Posterior vena cava (tissue), 2 donors: ENCODE data around the gene HECTD4. TPM values are rescaled to one million over a fixed set of nuclear protein-coding genes. Genes with fewer than 3 reads are reported as not detected.
"Not testable (repeated sequence)": the region's sequence is repeated elsewhere in the genome, so short reads cannot be mapped to it uniquely, and the experiment has no call there.

Source experiments
- DNase-seq: peaks from one replicate; pipeline ENCODE4 v3.0.0-alpha.2; 2020; ENCODE audit warnings: low spot score
- intact Hi-C, 2 donors: fragments of 100-400 bp; cut with DNase I; formaldehyde crosslinking; loops; one replicate each; pipeline versions ENCODE4 v1.14.1 to v1.14.2; 2022 to 2023
- total RNA-seq, 2 donors: library from RNA; stranded (reverse); fragmentation: NEBNext Ultra II Directional; extraction: Animal tissue kit (Norgen Biotek cat#: 25700); gene quantifications; one replicate each; pipeline ENCODE4 v1.2.1, GENCODE V29; 2021
- donor health status: DM: yes; HTN: yes; CAD: no.
- donor health status: DM: yes; HTN: yes; CAD: no.

The HECTD4 gene
- total RNA-seq, 2 donors from 2014 or later, result 46.7 to 47.9 TPM

- intact Hi-C loops, result no loop called here
- no peak for DNase-seq
Observed at GRCh38 chr12:112239020-112239419, 143.2 kb downstream of the HECTD4 start.

DNA sequence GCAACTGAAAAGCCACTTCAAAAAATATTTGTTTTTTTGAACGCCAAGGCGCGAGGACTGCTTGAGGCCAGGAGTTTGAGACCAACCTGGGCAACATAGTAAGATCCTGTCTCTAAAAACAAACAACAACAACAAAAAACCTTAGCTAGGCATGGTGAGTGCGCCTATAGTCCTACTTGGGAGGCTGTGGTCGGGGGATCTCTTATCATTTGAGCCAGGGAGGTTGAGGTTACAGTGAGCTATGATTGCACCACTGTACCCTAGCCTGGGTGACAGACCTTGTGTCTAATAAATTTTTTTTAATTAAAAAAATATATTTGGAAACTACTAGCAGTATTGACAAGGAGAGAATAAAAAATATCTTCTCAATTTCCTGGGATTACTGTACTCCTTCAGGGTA lies 143.8 kb downstream of the HECTD4 start:
- intact Hi-C loops, result no loop called here
- no peak for DNase-seq

DNA sequence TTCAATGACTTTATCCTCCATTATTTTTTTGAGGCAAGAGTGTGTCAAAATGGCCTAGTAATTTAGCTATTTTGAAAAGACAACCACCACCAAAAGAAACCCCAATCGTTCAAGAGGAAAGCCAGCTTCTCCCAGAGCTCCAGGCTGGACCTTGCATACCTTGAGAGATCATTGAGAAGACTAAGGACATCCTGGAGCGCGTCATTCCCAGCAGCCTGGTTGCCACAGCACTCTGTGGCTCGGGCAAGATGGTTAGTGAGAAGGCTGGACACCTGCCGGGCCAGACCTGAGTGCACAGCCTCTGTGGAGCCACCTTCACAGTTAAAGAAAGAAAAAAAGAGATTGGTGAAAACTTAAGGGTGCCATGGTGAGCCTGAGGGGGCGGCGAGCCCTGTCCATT lies 145.4 kb downstream of the HECTD4 start:
- intact Hi-C loops, result no loop called here
- no peak for DNase-seq

DNA sequence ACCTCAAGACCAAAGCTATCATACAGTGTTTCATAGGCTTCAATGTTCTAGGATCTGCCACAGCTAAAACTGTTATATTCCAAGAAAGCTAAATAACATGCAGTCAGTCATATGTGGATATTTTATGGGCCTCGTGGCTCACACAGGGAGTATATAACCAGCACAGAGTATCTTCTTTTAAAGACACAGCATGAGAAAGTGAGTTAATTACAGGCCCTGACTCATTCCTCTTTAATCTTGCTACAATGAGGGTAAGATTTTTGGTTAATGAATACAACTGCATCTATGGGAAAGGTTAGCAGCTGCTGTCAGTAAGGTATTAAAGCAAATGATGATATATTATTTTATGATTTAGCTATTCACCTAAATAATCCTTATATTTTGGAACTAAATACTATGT lies 145.8 kb downstream of the HECTD4 start:
- no peak for DNase-seq
- intact Hi-C loops, result no loop called here

DNA sequence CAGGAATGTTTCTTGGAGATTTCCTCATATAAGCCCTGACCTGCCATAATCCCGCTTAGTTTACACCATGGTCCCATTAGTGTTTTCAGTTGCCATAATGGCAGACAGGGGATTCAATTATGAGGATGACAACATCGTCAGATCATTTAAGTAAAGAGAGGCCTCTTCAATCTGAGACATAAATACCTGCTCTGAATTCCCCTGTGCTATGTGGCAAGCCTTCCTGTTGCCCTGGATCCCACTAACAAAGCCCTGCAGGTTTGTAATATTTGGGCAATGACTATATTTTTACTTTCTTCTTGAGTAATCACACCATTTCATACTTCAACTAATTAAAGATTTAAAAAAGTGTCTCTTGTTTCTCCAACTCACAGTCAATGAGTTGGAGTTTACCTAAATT lies 147.9 kb downstream of the HECTD4 start:
- intact Hi-C loops, result no loop called here
- DNase-seq, result no peak

DNA sequence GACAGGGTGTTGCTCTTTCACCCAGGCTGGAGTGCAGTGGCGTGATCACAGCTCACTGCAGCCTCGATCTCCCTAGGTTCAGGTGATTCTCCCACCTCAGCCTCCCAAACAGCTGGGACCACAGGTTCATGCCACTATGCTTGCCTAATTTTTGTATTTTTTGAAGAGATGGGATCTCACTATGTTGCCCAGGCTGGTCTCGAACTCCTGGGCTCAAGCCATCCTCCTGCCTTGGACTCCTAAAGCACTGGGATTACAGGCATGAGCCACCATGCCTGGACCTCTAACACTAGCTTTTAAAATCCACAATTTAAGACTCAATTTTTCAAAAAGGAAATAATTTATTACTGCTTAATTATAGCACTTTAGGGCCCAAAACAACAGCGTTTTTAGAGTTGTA lies 149.0 kb downstream of the HECTD4 start:
- intact Hi-C loops, result no loop called here
- no peak for DNase-seq

- intact Hi-C loops, result no loop called here
Observed at GRCh38 chr12:112230136-112230535, 152.1 kb downstream of the HECTD4 start.

DNA sequence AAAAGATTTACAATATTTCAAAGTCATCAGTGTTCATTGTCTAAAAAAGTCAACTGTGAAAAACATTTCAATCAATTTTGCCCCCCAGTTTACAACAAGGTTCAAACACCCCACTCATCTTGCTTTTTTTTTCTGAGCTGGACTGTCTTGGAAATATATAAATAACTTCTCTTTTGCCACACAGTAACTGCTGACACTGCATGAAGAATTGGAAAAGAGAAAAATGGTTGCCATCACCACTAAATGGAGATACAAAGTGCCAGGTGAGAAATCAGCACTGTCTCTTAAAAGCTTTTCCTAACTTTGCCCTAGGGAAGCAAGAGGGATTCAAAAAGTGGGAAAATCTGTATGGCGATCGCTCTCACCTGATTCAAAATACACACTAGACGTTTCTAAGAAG lies 155.5 kb downstream of the HECTD4 start:
- intact Hi-C loops, result no loop called here
- no peak for DNase-seq

More at GRCh38 chr12:112230136-112230535, 152.1 kb downstream of the HECTD4 start:
- DNase-seq, result no peak

DNA sequence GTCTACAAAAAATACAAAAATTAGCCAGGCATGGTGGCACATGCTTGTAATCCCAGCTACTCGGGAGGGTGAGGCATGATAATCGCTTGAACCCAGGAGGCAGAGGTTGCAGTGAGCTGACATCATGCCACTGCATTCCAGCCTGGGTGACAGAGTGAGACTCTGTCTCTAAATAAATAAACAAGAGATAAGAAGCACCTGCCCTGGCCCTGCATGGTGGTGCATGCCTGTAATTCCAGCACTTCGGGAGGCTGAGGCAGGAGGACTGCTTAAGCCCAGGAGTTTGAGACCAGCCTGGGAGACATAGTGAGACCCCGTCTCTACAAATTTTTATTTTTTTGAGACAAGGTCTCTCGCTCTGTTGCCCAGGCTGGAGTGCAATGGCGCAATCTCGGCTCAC lies 161.6 kb downstream of the HECTD4 start:
- DNase-seq, intact Hi-C loops: not testable (repeated sequence)

DNA sequence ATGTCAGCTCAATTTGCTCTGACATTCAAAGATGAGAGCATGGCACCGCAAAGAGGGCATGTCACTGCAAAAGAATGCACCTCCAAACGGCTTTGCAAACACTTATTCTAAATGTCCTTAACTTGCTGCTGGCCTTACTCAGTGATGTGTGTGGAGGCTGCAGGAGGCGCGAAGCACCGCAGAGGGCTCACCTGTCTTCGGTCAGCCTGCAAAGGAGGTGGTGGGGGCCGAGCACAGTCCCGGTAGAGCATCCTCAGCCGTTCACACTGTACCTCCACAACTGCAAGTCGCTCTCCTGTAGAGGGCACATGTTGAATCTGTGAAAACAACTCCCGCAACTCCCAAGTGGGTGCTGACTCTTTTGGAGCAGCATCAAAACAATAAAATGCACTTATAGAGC lies 163.0 kb downstream of the HECTD4 start:
- no peak for DNase-seq
- intact Hi-C loops, result no loop called here

DNA sequence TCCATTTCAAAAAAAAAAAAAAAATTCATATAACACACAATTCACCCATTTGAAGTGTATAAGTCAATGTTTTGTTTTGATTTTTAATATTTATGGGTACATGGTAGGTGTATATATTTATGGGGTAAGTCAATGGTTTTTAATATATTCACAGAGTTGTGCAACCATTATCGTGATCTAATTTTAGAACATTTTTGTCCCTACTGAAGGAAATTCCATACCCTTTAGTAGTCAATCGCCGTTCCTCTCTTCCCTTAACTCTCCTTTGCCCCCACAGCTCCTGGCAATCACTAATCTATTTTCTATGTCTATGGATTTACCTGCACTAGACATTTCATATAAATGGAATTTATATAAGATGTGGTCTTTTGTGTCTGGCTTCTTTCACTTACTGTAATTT lies 164.1 kb downstream of the HECTD4 start:
- intact Hi-C loops, result no loop called here
- DNase-seq, result no peak

- no peak for DNase-seq
- intact Hi-C loops, result no loop called here
Observed at GRCh38 chr12:112217647-112218046, 164.6 kb downstream of the HECTD4 start.

- intact Hi-C loops, result no loop called here
- no peak for DNase-seq
Observed at GRCh38 chr12:112216223-112216622, 166.0 kb downstream of the HECTD4 start.

- DNase-seq, result no peak
- intact Hi-C loops, result no loop called here
Observed at GRCh38 chr12:112214064-112214463, 168.2 kb downstream of the HECTD4 start.

DNA sequence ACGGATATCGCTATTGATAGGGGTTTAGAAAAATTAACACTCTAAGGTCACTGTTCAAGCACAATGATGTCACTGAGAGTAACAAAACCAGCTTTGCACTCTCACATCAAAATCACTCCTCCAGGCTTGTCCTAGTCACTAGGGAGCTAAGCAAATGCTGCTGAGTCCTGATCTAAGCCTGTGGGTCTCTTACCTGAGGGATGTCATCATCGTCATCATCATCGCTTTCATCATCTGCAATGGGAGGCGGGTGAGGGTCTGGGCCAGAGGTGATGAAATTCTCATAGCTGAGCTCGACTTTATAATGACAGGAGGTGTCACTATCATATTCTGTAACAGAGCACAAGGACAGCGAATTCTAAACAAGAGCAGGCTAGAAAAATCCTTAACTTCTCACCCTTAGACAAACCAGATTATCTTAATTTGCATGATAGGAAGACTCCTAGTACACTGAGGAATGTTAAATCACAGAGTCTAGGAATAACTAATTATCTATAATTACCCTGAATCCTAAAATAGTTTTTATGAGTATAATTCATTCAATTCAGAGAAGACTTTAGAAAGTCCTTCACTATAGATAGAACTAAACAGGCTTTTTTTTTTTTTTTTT lies 173.8 kb downstream of the HECTD4 start:
- intact Hi-C loops, result no loop called here
- DNase-seq, result no peak

DNA sequence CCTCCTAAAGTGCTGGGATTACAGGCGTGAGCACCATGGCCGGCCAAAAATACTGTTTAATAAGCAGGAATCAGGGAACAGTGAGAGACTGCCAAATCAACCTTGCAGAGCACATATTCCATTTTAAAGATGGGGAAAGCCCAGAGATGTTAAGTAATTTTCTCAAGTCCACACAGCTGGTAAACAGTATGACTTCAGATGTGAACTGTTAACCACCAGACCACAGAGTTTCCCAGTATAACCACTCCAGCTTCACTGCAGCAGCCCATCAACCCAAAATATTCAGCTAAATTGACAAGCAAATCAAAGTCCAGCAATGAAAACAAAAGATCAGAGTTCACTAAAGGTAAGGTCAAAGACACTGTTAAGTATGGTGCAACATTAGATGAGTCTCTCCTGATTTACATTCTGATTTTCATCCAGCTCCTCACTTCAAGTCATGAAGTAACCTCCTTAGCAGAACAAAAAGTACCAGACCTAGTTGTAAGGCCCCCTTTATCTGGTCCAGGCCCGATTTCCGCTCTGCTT lies 174.8 kb downstream of the HECTD4 start:
- intact Hi-C loops, result no loop called here
- DNase-seq, result no peak

GRCh38 chr12:112206944-112207343 lies 175.3 kb downstream of the HECTD4 start:
- intact Hi-C loops, result no loop called here
- no peak for DNase-seq

GRCh38 chr12:112199136-112199535 lies 183.1 kb downstream of the HECTD4 start:
- intact Hi-C loops, result no loop called here

DNA sequence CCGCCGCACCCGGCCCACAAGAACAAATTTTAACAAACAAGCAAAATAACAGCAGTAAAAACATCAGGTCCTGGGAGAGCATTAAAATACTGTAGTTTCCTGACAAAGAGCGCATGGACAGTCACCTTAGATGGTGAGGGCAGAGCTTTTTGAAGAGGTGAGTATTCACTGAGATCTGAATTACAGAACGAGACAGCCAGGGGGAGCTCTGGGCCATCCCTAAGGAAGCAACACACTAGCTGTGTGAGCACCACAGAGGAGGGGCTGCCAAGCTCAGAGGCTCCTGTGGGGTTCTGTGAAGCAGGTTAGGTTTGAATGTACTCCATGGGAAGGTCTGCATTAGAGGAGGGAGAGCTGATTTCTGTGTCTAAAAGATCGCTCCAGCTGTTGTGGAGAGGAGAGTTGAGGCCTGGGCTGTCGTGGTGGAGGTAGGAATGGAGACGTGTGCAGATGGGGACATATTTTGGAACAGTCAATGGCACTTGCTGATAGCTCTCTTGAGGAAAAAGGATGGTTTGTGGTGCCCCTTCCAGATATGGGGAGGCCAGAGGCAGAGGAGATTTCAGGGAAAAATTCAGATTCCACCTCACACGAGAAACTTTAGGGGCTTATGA lies 184.0 kb downstream of the HECTD4 start:
- intact Hi-C loops, result no loop called here
- DNase-seq, result no peak

More at GRCh38 chr12:112199136-112199535, 183.1 kb downstream of the HECTD4 start:
- DNase-seq, result no peak

- no peak for DNase-seq
- intact Hi-C loops, result no loop called here
Observed at GRCh38 chr12:112196196-112196875, 185.9 kb downstream of the HECTD4 start.
